IPS-18a (cell line): ENCODE results near the gene BEAN1.

ENCODE experiments used
- H3K27ac ChIP-seq: one replicate; pipeline ENCODE4 v1.5.1; 2013; ENCODE audit warnings: low read length
- H3K27me3 ChIP-seq: one replicate; pipeline ENCODE4 v1.6.1; 2013; ENCODE audit warnings: mild to moderate bottlenecking, low read length; ENCODE audit not compliant: control insufficient read depth, insufficient read depth
- H3K36me3 ChIP-seq: one replicate; pipeline ENCODE4 v1.6.1; 2013; ENCODE audit warnings: low read depth, low read length; ENCODE audit not compliant: control insufficient read depth
- H3K4me1 ChIP-seq: one replicate; pipeline ENCODE4 v1.6.1; 2013; ENCODE audit warnings: low read depth, low read length; ENCODE audit not compliant: control insufficient read depth
- H3K4me3 ChIP-seq: one replicate; pipeline ENCODE4 v1.5.1; 2013; ENCODE audit warnings: low read length
- H3K9ac ChIP-seq: one replicate; pipeline ENCODE4 v1.6.1; 2013; ENCODE audit warnings: mild to moderate bottlenecking, low read length, moderate library complexity
- H3K9me3 ChIP-seq: one replicate; pipeline ENCODE4 v1.6.1; 2013; ENCODE audit warnings: low read depth, low read length; ENCODE audit not compliant: control insufficient read depth

The BEAN1 gene

GRCh38 chr16:66468321-66468965 is 41.3 kb downstream of the BEAN1 start:
- Histone ChIP-seq H3K36me3 (no peaks in the 10 kb centered on the region), H3K27me3 (no peaks in the 10 kb centered on the region), H3K9ac (no peak overlapping the region), H3K9me3 (no peaks in the 10 kb centered on the region), H3K4me1 (no peaks in the 10 kb centered on the region), H3K27ac (no peak overlapping the region), H3K4me3 (no peak overlapping the region)

GRCh38 chr16:66469291-66469946 is 42.3 kb downstream of the BEAN1 start:
- no peak overlapping the region for H3K4me3 ChIP-seq
- no peak overlapping the region for H3K27ac ChIP-seq
- H3K27me3 ChIP-seq = no peaks in the 10 kb centered on the region
- H3K4me1 ChIP-seq = peaks cover 3% of the 10 kb centered on the region
- no peak overlapping the region for H3K9ac ChIP-seq
- H3K9me3 ChIP-seq = no peaks in the 10 kb centered on the region
- no peaks in the 10 kb centered on the region for H3K36me3 ChIP-seq

DNA sequence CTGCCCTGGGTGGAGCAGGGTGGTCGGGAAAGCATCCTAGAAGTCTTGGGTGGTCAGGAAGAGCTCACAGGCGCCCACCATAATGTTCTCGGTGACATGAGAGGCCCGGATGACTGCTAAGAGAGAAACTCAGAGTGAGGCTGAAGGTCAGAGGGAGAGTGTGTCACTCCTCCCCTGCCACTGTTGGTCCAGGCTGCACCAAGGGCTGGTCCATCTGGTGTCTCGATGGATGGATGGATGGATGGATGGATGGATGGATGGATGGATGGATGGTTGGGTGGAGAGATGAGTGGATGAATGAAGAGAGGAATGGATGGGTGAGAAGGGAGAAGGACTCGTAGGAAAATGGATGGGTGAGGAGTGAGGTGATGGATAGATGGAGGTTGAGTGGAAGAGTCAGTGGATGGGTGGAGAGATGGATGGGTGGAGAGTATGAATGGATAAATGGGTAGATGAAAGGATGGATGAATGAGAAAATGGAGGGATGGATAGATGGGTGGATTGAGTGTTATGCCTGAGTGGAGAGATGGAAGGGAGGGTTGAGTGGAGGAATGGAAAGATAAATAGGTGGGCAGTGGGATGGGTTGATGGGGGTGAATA is 43.0 kb downstream of the BEAN1 start:
- no peak overlapping the region for H3K9ac ChIP-seq
- no peak overlapping the region for H3K27ac ChIP-seq
- no peak overlapping the region for H3K4me3 ChIP-seq
- H3K27me3 ChIP-seq = no peaks in the 10 kb centered on the region
- no peaks in the 10 kb centered on the region for H3K9me3 ChIP-seq
- H3K4me1 ChIP-seq = peaks cover 3% of the 10 kb centered on the region
- H3K36me3 ChIP-seq = no peaks in the 10 kb centered on the region

DNA sequence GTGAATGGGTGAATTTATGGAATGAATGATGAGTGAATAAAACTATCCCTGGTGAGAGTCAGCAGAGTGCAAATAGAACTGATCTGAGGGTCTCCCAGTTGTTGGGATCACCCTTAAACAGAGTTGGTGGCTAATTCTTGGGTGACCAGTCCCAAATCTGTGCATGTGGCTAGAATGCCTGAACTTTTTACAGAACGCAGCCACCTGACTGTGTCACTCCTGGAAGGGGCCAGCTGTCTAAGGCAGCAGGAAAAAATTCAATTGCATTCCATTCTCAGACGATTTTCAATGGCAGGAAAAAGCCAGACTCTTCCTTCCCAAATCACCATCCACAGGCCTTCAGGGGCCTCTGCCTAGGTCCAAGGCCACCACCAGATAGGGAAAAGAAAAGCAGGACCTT is 43.5 kb downstream of the BEAN1 start:
- Histone ChIP-seq H3K27me3 (no peaks in the 10 kb centered on the region), H3K9ac (no peak overlapping the region), H3K4me3 (no peak overlapping the region), H3K27ac (no peak overlapping the region), H3K9me3 (no peaks in the 10 kb centered on the region), H3K36me3 (no peaks in the 10 kb centered on the region), H3K4me1 (peaks cover 3% of the 10 kb centered on the region)

DNA sequence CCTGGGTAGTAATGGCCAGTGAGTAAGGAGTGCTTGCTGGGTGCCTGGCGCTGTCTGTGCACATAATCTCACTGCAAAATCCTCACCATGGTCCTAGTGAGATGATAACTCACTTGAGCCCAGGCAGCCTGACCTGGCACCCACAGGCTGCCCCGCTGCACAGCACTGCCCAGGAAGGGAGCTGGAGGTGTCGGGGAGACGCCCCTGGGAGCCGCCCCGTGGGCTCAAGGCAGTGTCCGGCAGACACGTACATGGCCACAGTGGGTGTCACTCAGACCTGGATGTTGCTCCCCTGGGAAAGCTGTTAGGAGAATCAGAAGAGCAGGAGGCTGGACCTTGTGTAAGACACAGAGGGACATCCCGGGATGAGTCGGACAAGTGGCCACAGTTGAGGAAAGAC is 44.2 kb downstream of the BEAN1 start:
- no peaks in the 10 kb centered on the region for H3K27me3 ChIP-seq
- H3K27ac ChIP-seq = no peak overlapping the region
- H3K4me1 ChIP-seq = peaks cover 3% of the 10 kb centered on the region
- H3K9me3 ChIP-seq = no peaks in the 10 kb centered on the region
- no peak overlapping the region for H3K4me3 ChIP-seq
- no peaks in the 10 kb centered on the region for H3K36me3 ChIP-seq
- no peak overlapping the region for H3K9ac ChIP-seq

DNA sequence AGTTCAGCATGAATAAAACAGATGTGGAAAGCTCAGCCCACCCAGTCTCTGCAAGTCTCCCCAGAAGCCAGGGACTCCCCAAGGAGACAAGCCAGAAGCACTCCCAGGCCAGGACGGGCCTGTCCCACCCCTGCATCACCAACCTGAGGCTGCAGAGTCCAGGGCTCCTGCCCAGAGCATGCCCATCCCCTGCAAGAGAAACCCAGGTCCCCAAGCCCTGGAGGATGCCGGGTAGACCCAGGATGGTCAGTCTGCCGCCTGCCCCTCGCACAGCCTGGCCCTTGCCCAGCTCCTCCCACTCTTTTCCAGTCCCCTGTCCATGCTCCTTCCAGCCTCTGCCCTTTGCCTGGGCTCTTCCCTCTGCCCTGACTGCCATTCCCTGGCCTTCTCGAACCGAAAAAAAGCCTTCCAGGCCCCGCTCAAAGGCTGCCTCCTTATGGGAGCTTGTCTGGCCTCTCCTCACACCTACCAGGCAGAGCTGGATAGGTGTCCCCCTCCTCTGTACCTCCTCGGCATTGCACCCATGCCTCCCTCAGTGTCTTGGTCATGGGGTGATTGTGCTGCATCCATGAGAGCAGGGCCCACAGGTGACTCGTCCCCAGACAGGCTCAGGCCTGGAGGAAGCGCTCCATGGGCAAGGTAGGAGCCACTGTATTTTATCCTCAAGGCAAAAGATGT is 44.8 kb downstream of the BEAN1 start:
- Histone ChIP-seq H3K9ac (no peak overlapping the region), H3K4me3 (no peak overlapping the region), H3K27me3 (no peaks in the 10 kb centered on the region), H3K36me3 (no peaks in the 10 kb centered on the region), H3K9me3 (no peaks in the 10 kb centered on the region), H3K27ac (no peak overlapping the region), H3K4me1 (peaks cover 3% of the 10 kb centered on the region)

GRCh38 chr16:66473051-66473571 is 46.0 kb downstream of the BEAN1 start:
- Histone ChIP-seq H3K36me3 (no peaks in the 10 kb centered on the region), H3K4me1 (peaks cover 3% of the 10 kb centered on the region), H3K27me3 (no peaks in the 10 kb centered on the region), H3K4me3 (no peak overlapping the region), H3K9ac (no peak overlapping the region), H3K9me3 (no peaks in the 10 kb centered on the region), H3K27ac (no peak overlapping the region)

DNA sequence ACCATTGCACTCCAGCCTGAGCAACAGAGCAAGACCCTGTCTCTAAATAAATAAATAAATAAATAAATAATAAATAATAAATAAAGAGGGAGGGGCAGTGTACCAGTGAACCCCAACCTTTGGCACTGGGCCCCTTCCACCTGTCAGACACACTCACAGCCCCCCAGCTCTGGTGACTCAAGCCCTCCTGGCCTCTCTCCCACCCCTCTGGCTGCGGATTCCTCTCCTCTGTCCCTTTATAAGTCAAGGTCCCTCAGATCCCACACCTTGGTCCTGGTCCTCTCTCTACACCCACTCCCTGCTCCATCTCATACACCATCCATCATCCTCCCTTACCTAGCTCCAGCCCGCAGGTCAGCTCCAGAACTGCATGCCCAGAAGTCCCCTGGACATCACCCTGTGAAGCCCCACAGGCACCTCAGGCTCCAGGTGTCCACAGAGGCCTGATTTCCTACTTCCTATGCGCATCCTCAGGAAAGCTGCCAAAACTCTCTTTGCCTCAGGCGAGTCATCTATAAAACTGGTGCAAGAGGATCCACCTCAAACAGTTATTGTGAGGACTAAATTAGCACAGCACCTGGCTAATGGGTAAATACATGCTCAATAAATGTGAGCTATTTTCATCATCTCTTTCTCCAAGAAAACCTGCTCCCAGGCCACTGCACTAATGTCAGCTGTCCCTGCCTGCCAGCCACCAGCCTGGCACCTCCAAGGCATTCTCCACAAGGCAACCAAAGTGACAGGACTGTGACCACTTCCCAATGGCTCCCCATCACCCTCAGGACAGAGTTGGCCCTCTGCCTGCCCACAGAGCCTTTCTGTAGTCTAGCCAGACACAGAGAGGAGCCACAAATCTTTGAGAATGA is 46.8 kb downstream of the BEAN1 start:
- Histone ChIP-seq H3K27ac (no peak overlapping the region), H3K4me1 (peaks cover 3% of the 10 kb centered on the region), H3K4me3 (no peak overlapping the region), H3K9ac (no peak overlapping the region), H3K27me3 (no peaks in the 10 kb centered on the region), H3K36me3 (no peaks in the 10 kb centered on the region), H3K9me3 (no peaks in the 10 kb centered on the region)

GRCh38 chr16:66474750-66475199 is 47.7 kb downstream of the BEAN1 start:
- Histone ChIP-seq H3K27me3 (no peaks in the 10 kb centered on the region), H3K4me1 (peaks cover 3% of the 10 kb centered on the region), H3K4me3 (no peak overlapping the region), H3K9me3 (no peaks in the 10 kb centered on the region), H3K36me3 (no peaks in the 10 kb centered on the region), H3K9ac (no peak overlapping the region), H3K27ac (no peak overlapping the region)

GRCh38 chr16:66475232-66475631 is 48.1 kb downstream of the BEAN1 start:
- H3K9me3 ChIP-seq = no peaks in the 10 kb centered on the region
- H3K4me3 ChIP-seq = no peak overlapping the region
- no peaks in the 10 kb centered on the region for H3K27me3 ChIP-seq
- no peak overlapping the region for H3K27ac ChIP-seq
- H3K36me3 ChIP-seq = no peaks in the 10 kb centered on the region
- H3K4me1 ChIP-seq = peaks cover 3% of the 10 kb centered on the region
- no peak overlapping the region for H3K9ac ChIP-seq
